Head of caudate nucleus (tissue), 42 donors: ENCODE results near the gene BZW2.

Source experiments
- DNase-seq, 42 donors: peaks; one replicate each; pipeline versions ENCODE4 v3.0.0 to v3.0.0-alpha.2; 2020 to 2021; ENCODE audit warnings: mixed read lengths in 7 of 42
- intact Hi-C: fragments of 100-400 bp; cut with DNase I; formaldehyde crosslinking; loops from one replicate; pipeline ENCODE4 v1.15.0; 2022

Gene BZW2

DNA sequence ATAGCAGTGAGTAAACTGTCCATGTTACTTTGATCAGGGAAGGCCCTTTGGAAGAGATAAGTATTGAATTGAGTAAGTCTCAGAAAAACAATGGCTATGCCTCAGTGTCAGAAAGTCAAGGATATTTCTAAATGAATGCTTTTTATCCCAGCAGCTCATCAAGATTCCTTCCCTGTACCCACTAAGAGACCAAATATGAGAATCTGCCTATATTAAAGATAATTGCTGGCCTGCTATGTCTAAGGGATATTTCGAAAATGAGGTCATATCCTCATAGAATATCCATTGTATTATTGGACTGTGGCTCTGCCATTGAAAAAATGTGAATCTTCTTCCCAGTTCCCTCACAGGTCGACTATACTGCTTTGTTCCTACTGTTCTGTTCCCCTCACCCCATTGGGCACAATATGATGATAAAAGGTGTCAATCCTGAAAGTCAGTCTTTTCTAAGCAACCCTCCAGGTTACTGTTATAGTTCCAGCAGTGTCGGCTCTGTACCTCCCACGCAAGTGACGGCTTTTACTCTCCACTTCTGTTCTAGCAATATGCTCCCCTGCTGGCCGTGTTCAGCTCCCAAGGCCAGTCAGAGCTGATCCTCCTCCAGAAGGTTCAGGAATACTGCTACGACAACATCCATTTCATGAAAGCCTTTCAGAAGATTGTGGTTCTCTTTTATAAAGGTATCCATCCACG is 51.7 kb downstream of the BZW2 start:
- intact Hi-C loops = loop anchor here (5.0 kb wide), 1 partner anchor 220 kb away; no protein-coding TSS in a partner anchor
- no peak for DNase-seq

- intact Hi-C loops = loop anchor here (5.0 kb wide), 1 partner anchor 219 kb away; no protein-coding TSS in a partner anchor
- no peak for DNase-seq
These were observed 52.4 kb downstream of the BZW2 start for GRCh38 chr7:16698200-16698905.

- no peak for DNase-seq
- intact Hi-C loops = no loop called here
These were observed 56.5 kb downstream of the BZW2 start for GRCh38 chr7:16702441-16702840.

- intact Hi-C loops = no loop called here
- DNase-seq = no peak
These were observed 62.5 kb downstream of the BZW2 start for GRCh38 chr7:16708511-16708910.

- no peak for DNase-seq
These were observed 63.0 kb downstream of the BZW2 start for GRCh38 chr7:16708980-16709379.

DNA sequence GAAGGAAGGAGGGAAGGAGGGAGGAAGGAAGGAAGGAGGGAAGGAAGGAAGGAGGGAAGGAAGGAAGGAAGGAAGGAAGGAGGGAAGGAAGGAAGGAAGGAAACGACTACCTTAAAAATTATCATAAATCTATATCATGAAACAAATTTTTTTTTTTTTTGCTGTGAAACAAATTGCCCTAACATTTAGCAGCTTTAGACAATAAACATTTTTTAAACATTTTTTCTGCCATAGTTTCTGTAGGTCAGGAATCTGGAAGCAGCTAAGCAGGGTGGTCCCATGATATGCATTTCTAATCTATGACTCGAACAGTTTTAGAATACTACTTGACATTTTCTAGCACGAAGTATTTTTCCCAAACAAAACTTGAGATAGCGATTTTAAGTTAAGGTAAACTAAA is 64.7 kb downstream of the BZW2 start:
- no peak for DNase-seq
- intact Hi-C loops = no loop called here

More at GRCh38 chr7:16708980-16709379, 63.0 kb downstream of the BZW2 start:
- intact Hi-C loops = no loop called here

GRCh38 chr7:16711730-16712129 is 65.7 kb downstream of the BZW2 start:
- intact Hi-C loops = no loop called here
- no peak for DNase-seq

GRCh38 chr7:16712916-16713315 is 66.9 kb downstream of the BZW2 start:
- DNase-seq = no peak
- intact Hi-C loops = no loop called here

GRCh38 chr7:16715928-16716327 is 69.9 kb downstream of the BZW2 start:
- intact Hi-C loops = no loop called here
- DNase-seq = no peak

GRCh38 chr7:16718111-16718656 is 72.2 kb downstream of the BZW2 start:
- intact Hi-C loops = no loop called here

GRCh38 chr7:16719699-16720098 is 73.7 kb downstream of the BZW2 start:
- DNase-seq = no peak
- intact Hi-C loops = no loop called here

More at GRCh38 chr7:16718111-16718656, 72.2 kb downstream of the BZW2 start:
- no peak for DNase-seq

- DNase-seq = peak in 41 of 42 donors; percentile 20 to 76 (median 50)
- intact Hi-C loops = no loop called here
These were observed 75.6 kb downstream of the BZW2 start for GRCh38 chr7:16721541-16721940.

- intact Hi-C loops = no loop called here
These were observed 78.4 kb downstream of the BZW2 start for GRCh38 chr7:16724344-16724743.

GRCh38 chr7:16726189-16726588 is 80.2 kb downstream of the BZW2 start:
- DNase-seq = no peak
- intact Hi-C loops = no loop called here

More at GRCh38 chr7:16724344-16724743, 78.4 kb downstream of the BZW2 start:
- peak in 2 of 42 donors; percentile 4 to 15 for DNase-seq

- DNase-seq = no peak
- intact Hi-C loops = no loop called here
These were observed 81.8 kb downstream of the BZW2 start for GRCh38 chr7:16727736-16728135.

DNA sequence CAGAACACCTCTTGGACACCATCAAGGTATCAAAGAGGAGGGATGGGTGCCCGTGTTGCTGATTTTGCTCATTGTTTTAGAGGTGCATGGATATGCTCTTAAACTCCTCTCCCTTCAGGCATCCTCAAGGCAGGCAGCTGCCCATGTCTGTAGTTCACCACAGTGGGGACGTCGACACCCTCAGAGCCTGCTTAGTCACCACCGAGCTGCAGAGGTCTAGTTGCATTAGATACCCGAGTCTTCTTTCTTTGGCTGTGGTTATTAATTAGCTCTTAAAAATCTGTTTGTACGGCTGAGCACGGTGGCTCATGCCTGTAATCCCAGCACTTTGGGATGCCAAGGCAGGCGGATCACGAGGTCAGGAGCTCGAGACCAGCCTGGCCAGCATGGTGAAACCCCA is 82.8 kb downstream of the BZW2 start:
- no peak for DNase-seq
- intact Hi-C loops = no loop called here

- DNase-seq = no peak
- intact Hi-C loops = no loop called here
These were observed 83.6 kb downstream of the BZW2 start for GRCh38 chr7:16729541-16729940.

GRCh38 chr7:16730937-16731336 is 85.0 kb downstream of the BZW2 start:
- intact Hi-C loops = no loop called here
- no peak for DNase-seq

DNA sequence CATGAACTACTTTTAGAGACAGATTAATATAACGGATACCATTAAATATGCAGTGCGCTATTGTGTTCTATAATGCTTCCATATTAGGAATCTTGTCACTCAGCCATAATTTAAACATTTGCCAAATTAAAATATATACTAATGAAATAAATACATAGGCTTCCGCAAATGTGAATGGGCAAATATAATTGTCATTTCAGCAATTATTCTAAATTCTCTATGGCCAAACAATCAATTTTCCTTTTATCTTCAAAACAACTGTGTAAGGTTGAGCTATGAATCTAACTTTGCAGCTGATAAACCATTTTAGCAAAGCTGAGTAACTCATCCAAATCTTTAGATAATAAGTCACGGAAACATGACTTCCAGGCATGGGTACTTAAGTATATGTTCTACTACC is 86.8 kb downstream of the BZW2 start:
- no peak for DNase-seq
- intact Hi-C loops = no loop called here

GRCh38 chr7:16734148-16734726 is 88.3 kb downstream of the BZW2 start:
- intact Hi-C loops = no loop called here
- no peak for DNase-seq
